Right lobe of liver (tissue), 4 donors: ENCODE measurements around the gene MCM6.

Source experiments
- CTCF ChIP-seq, 4 donors: fragments of 200-600 bp in 3 of 4; fragments of 450-650 bp in 1 of 4; IDR thresholded peaks; one replicate each; pipeline versions ENCODE4 v1.5.1 to v1.8.0; 2016 to 2022; ENCODE audit warnings: antibody characterized with exemption in 4 of 4, mild to moderate bottlenecking in 2 of 4
- POLR2A ChIP-seq: fragments of 450-650 bp; IDR thresholded peaks from one replicate; pipeline ENCODE4 v1.6.1; 2017; ENCODE audit warnings: antibody characterized with exemption, mild to moderate bottlenecking
- donor health status: DM: no; HTN: no; CAD: no.
- donor health status: DM: no; HTN: no; CAD: no.
- donor health status: DM: no; HTN: yes; CAD: no.

GRCh38 chr2:135831180-135831812, 44.9 kb downstream of the MCM6 start:
- TF ChIP-seq CTCF (IDR thresholded peaks at IDR 0.05) = no peak
- TF ChIP-seq POLR2A = no peak
